H1 (cell line): ENCODE results near the gene AGBL4.
A peak's percentile ranks its signal among the peaks of the same experiment; 100 is the strongest.

Experiments
- CHD2 ChIP-seq: IDR thresholded peaks from 2 replicates; pipeline ENCODE4 v1.6.1; 2012; ENCODE audit warnings: low read length, improper control_type of control experiment
- EZH2 ChIP-seq: fragments of 200-600 bp; sonication (generic); IDR thresholded peaks from 2 replicates; pipeline ENCODE4 v1.7.1; 2012; ENCODE audit warnings: low read depth, mild to moderate bottlenecking, moderate library complexity, low read length, inconsistent platforms; ENCODE audit not compliant: severe bottlenecking
- HDAC6 ChIP-seq: IDR thresholded peaks from one replicate; pipeline ENCODE4 v1.7.1; 2012; ENCODE audit warnings: low read depth, mild to moderate bottlenecking, inconsistent platforms, low read length, moderate library complexity
- KDM1A ChIP-seq: fragments of 200-600, 300-600 bp; sonication (generic); IDR thresholded peaks from 2 replicates; pipeline ENCODE4 v1.7.1; 2016; ENCODE audit warnings: mild to moderate bottlenecking, low read length, borderline replicate concordance
- POLR2A ChIP-seq, 2 experiments: IDR thresholded peaks; 1 replicate in 1 of 2; 2 replicates in 1 of 2; pipeline ENCODE4 v1.6.1; 2011; ENCODE audit warnings: low read depth in 2 of 2, low read length in 2 of 2, mild to moderate bottlenecking in 2 of 2; ENCODE audit errors: control extremely low read depth in 1 of 2
- POLR2AphosphoS5 ChIP-seq: IDR thresholded peaks from 2 replicates; pipeline ENCODE4 v1.6.1; 2011; ENCODE audit warnings: low read depth, low read length
- RFX5 ChIP-seq: IDR thresholded peaks from 2 replicates; pipeline ENCODE4 v1.6.1; 2011; ENCODE audit warnings: low read depth, low read length, improper control_type of control experiment, borderline replicate concordance
- RXRA ChIP-seq: IDR thresholded peaks from 2 replicates; pipeline ENCODE4 v1.6.1; 2011; ENCODE audit warnings: low read depth, mild to moderate bottlenecking, low read length, moderate library complexity; ENCODE audit not compliant: insufficient read depth
- TAF7 ChIP-seq: optimal IDR thresholded peaks from 2 replicates; pipeline ENCODE3; 2011; ENCODE audit warnings: low read depth, mild to moderate bottlenecking, inconsistent platforms, low read length, moderate library complexity, borderline replicate concordance
- TF ChIP-seq, protein P1 (sequence below), 3 experiments: IDR thresholded peaks; 1 replicate in 2 of 3; 2 replicates in 1 of 3; pipeline versions ENCODE4 v1.5.1 to v1.6.1; 2011; ENCODE audit warnings: low read length in 3 of 3, mild to moderate bottlenecking in 3 of 3, inconsistent platforms in 2 of 3, low read depth in 1 of 3, moderate library complexity in 1 of 3; ENCODE audit not compliant: insufficient read depth in 1 of 3; ENCODE audit errors: control extremely low read depth in 1 of 3

DNA sequence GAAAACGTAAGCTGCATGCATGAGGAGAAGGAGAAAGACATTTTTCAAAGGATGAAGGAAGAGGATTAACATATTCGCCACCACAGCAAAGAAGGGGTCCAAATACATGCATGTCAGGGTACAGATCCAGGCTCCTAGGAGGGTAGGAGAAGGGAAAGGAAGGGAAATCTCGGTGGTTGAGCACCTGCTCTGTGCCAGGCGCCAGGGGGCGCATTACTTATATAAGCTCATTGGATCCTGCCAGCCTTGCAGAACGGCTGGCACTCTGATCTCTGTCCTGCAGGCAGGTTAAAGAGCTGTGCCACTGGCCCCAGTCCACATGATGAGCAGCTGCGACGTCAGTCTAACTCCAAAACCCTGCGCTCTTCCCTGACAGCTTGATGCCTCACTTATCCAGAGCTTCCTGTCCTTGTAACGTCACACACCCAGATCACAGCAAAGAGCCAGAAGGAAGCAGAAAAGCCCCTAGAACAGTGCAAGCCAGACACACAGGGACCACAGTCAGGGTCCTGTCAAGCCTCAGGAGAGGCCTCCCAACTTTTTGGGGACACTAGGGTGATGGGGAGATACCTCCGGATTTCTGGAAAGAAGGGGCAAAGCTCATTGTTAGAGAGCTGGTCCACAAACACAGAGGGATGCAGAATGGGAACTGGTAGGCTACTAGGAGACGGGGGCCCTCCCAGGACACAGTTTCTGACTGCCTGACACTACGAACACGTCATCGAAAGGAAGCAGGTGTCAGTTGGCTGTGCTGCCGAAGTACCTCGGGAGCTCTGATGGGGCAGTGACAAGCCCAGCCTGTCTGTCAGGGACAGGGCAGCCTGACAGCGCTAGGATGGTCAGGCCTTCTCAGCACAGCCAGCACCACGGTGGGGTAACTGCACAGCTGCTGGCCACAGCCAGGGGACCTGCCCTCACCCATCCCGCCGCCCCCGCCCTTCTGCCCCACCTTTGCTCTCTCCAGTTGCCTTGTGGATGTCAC lies 1346.2 kb downstream of the AGBL4 start:
- TF ChIP-seq POLR2AphosphoS5 (no peak), KDM1A (no peak), POLR2A (IDR thresholded peaks at IDR 0.05; ENCODE audit: control extremely low read depth in 1 of 2, low read depth in 2 of 2, low read length in 2 of 2) (no peak), TAF7 (no peak), HDAC6 (no peak), RFX5 (no peak), RXRA (no peak), EZH2 (no peak), CHD2 (no peak)
- TF ChIP-seq, protein P1, sequence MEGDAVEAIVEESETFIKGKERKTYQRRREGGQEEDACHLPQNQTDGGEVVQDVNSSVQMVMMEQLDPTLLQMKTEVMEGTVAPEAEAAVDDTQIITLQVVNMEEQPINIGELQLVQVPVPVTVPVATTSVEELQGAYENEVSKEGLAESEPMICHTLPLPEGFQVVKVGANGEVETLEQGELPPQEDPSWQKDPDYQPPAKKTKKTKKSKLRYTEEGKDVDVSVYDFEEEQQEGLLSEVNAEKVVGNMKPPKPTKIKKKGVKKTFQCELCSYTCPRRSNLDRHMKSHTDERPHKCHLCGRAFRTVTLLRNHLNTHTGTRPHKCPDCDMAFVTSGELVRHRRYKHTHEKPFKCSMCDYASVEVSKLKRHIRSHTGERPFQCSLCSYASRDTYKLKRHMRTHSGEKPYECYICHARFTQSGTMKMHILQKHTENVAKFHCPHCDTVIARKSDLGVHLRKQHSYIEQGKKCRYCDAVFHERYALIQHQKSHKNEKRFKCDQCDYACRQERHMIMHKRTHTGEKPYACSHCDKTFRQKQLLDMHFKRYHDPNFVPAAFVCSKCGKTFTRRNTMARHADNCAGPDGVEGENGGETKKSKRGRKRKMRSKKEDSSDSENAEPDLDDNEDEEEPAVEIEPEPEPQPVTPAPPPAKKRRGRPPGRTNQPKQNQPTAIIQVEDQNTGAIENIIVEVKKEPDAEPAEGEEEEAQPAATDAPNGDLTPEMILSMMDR (IDR thresholded peaks at IDR 0.05; ENCODE audit: control extremely low read depth in 1 of 3, insufficient read depth in 1 of 3, low read depth in 1 of 3, low read length in 3 of 3), result peak; percentile 79 to 84 (median 81)
